OCI-LY3 (cell line): ENCODE results near the gene NAIP.
"Not testable (repeated sequence)": the region's sequence is repeated elsewhere in the genome, so short reads cannot be mapped to it uniquely, and the experiment has no call there.

Source experiments
- H2AFZ ChIP-seq: fragments of 200-600, 300-600 bp; shearing (Covaris generic); 2 replicates; pipeline ENCODE4 v1.6.0; 2014; ENCODE audit warnings: antibody characterized with exemption, low read depth, low read length
- H3K27ac ChIP-seq: fragments of 200-600, 300-600 bp; sonication (generic); 2 replicates; pipeline ENCODE4 v1.5.1; 2014; ENCODE audit warnings: mild to moderate bottlenecking, low read length, moderate library complexity, mixed read lengths
- H3K27me3 ChIP-seq: fragments of 200-600, 300-600 bp; sonication (generic); 2 replicates; pipeline ENCODE4 v1.6.1; 2014; ENCODE audit warnings: low read depth, low read length, mixed read lengths
- H3K36me3 ChIP-seq: fragments of 200-600, 300-600 bp; sonication (generic); replicated peaks from 2 replicates; pipeline ENCODE3; 2014; ENCODE audit warnings: low read depth, low read length, mixed read lengths
- H3K4me1 ChIP-seq: fragments of 300-600, 200-600 bp; sonication (generic); 2 replicates; pipeline ENCODE4 v1.6.1; 2014; ENCODE audit warnings: low read length, mixed read lengths
- H3K4me2 ChIP-seq: fragments of 200-600, 300-600 bp; sonication (generic); 2 replicates; pipeline ENCODE4 v1.6.1; 2014; ENCODE audit warnings: low read length, mixed read lengths
- H3K4me3 ChIP-seq: fragments of 300-600, 200-600 bp; sonication (generic); 2 replicates; pipeline ENCODE4 v1.5.1; 2014; ENCODE audit warnings: antibody characterized with exemption, mild to moderate bottlenecking, low read length, moderate library complexity
- H3K79me2 ChIP-seq: fragments of 300-600, 200-600 bp; shearing (Covaris generic); 2 replicates; pipeline ENCODE4 v1.6.1; 2014; ENCODE audit warnings: mild to moderate bottlenecking, low read length, mixed read lengths
- H3K9ac ChIP-seq: fragments of 300-600, 200-600 bp; shearing (Covaris generic); 2 replicates; pipeline ENCODE4 v1.6.0; 2014; ENCODE audit warnings: mild to moderate bottlenecking, low read length, moderate library complexity
- H3K9me3 ChIP-seq: fragments of 200-600, 300-600 bp; shearing (Covaris generic); 2 replicates; pipeline ENCODE4 v1.6.1; 2014; ENCODE audit warnings: low read length, mixed read lengths; ENCODE audit not compliant: insufficient read depth
- H4K20me1 ChIP-seq: fragments of 200-600, 300-600 bp; sonication (generic); 2 replicates; pipeline ENCODE4 v1.6.1; 2016; ENCODE audit warnings: low read length, mixed read lengths; ENCODE audit not compliant: insufficient read depth
- EZH2phosphoT487 ChIP-seq: fragments of 200-600 bp; shearing (Covaris generic); IDR thresholded peaks from 2 replicates; pipeline ENCODE4 v1.6.1; 2018; ENCODE audit warnings: antibody characterized with exemption, mixed run types, low read depth
- TF ChIP-seq, protein P1 (sequence below): fragments of 200-600, 300-600 bp; sonication (generic); IDR thresholded peaks from 2 replicates; pipeline ENCODE4 v1.5.1; 2014; ENCODE audit warnings: antibody characterized with exemption, low read length, low read depth

NAIP gene

DNA sequence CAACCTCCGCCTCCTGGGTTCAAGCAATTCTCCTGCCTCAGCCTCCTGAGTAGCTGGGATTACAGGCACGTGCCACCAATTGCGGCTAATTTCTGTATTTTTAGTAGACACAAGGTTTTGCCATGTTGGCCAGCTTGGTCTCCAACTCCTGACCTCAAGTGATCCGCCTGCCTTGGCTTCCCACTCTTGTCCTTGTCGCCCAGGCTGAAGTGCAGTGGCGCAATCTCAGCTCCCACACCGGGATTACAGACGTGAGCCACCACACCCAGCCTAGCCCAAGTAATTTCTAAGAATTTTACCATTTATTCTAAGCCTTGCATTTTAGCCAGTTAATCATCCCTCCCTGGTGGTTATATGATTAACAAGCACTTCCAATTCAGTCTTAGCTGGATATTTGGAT lies 11.0 kb downstream of the NAIP start:
- H3K4me1 ChIP-seq: no peaks in the 10 kb centered on the region
- H3K27ac ChIP-seq: no peak overlapping the region
- no peak overlapping the region for H3K9ac ChIP-seq
- no peaks in the 10 kb centered on the region for H3K27me3 ChIP-seq
- no peaks in the 10 kb centered on the region for H3K36me3 ChIP-seq
- no peak overlapping the region for H2AFZ ChIP-seq
- H3K9me3 ChIP-seq: no peaks in the 10 kb centered on the region
- no peaks in the 10 kb centered on the region for H3K79me2 ChIP-seq
- no peaks in the 10 kb centered on the region for H4K20me1 ChIP-seq
- TF ChIP-seq, protein P1, sequence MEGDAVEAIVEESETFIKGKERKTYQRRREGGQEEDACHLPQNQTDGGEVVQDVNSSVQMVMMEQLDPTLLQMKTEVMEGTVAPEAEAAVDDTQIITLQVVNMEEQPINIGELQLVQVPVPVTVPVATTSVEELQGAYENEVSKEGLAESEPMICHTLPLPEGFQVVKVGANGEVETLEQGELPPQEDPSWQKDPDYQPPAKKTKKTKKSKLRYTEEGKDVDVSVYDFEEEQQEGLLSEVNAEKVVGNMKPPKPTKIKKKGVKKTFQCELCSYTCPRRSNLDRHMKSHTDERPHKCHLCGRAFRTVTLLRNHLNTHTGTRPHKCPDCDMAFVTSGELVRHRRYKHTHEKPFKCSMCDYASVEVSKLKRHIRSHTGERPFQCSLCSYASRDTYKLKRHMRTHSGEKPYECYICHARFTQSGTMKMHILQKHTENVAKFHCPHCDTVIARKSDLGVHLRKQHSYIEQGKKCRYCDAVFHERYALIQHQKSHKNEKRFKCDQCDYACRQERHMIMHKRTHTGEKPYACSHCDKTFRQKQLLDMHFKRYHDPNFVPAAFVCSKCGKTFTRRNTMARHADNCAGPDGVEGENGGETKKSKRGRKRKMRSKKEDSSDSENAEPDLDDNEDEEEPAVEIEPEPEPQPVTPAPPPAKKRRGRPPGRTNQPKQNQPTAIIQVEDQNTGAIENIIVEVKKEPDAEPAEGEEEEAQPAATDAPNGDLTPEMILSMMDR: no peak
- no peak for TF ChIP-seq EZH2phosphoT487
- H3K4me2 ChIP-seq: no peak overlapping the region
- no peak overlapping the region for H3K4me3 ChIP-seq

DNA sequence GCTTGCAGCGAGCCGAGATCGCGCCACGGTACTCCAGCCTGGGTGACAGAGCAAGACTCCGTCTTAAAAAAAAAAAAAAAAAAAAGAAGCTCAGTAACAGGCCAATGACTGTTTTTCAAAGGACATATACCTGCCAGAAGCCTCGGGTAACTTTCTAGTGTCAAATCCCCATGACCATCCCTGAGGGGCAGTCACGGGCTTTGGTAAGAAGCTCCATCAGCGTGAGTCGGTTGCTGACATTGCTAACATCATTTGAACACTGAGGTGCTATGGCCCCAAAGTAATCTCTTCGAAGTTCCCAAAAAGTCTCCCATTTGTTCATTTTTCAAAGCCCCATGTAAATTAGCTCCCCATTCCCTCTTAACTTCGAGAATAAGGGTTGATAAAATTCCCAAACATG lies 11.6 kb downstream of the NAIP start:
- Histone ChIP-seq H3K9ac (no peak overlapping the region), H3K79me2 (no peaks in the 10 kb centered on the region), H3K27ac (no peak overlapping the region), H3K4me1 (no peaks in the 10 kb centered on the region), H3K36me3 (no peaks in the 10 kb centered on the region), H3K9me3 (no peaks in the 10 kb centered on the region), H4K20me1 (no peaks in the 10 kb centered on the region), H3K27me3 (no peaks in the 10 kb centered on the region), H3K4me3 (no peak overlapping the region), H2AFZ (no peak overlapping the region), H3K4me2 (no peak overlapping the region)
- TF ChIP-seq, protein P1: no peak
- TF ChIP-seq EZH2phosphoT487: no peak

DNA sequence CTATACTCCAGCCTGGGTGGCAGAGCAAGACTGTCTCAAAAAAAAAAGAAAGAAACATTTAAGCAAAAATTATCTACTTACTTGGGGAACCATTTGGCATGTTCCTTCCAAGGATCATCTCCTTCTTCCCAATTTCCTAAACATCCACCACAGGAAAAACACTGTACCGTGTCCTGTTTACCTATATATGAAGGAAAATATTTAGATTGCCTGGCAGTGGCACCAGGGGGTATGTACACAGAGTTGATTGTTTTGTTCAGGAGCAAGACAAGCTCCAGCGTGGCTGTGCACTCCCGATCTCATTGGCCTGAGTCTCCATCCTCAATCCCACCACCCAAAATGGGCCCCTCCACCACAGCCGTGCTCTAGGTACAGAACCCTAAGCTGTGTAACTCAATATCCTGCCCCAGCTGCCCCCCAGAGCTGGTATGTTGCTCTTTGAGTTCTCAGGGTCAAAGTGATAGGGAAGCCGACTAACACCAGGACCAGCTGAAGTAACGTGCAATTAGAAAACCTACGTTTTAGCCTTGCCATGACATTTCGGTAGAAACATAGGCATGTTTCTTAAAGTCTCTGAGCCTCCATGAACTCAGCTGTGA lies 13.8 kb downstream of the NAIP start:
- Histone ChIP-seq H3K9me3 (no peaks in the 10 kb centered on the region), H3K9ac (no peak overlapping the region), H4K20me1 (no peaks in the 10 kb centered on the region), H3K27me3 (no peaks in the 10 kb centered on the region), H3K4me1 (no peaks in the 10 kb centered on the region), H3K4me3 (no peak overlapping the region), H3K36me3 (no peaks in the 10 kb centered on the region), H3K27ac (no peak overlapping the region), H3K4me2 (no peak overlapping the region), H2AFZ (no peak overlapping the region), H3K79me2 (no peaks in the 10 kb centered on the region)
- TF ChIP-seq, protein P1: no peak
- TF ChIP-seq EZH2phosphoT487: no peak

DNA sequence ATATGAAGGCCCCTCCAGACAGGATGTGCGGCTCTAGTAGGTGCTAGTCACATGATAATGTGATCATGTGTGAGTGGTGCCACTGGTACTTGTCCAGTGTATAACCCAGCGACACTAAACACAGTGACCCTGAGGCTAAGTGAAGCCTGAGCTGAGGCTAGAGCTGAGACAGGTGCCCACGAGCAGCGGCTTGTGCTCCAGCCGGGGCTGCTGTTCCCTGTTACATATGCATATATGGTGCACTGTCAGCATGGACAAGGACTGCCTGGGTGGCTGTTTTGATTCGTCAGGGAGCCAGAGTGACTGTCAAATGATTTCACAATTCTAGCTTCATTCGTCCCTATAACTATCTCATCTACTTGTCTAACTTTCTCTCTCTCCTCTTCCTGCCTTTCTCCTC lies 18.2 kb downstream of the NAIP start:
- H2AFZ ChIP-seq, H3K4me1 ChIP-seq, H3K79me2 ChIP-seq: not testable (repeated sequence)

DNA sequence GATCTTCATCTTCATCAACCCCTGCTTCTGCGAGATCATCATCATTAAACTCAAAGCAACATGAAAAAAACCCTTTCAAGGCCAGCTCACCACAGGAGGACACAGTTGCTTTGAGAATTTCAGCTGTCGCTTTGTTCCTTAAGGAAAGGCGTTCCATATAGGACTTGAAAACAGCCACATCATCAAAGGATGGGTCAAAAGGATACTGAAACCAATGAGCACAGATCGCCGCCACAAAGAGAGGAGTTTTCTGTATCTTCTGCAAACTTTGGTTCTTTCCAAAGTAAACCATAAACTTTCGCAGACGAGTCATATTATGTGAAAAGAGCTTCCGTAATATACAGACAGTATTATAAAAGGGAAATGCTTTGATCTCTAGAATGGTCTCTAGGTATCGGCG lies 40.3 kb downstream of the NAIP start:
- H3K27ac ChIP-seq, H3K4me3 ChIP-seq, H3K9ac ChIP-seq, H3K4me1 ChIP-seq, H3K9me3 ChIP-seq, H3K36me3 ChIP-seq, H3K4me2 ChIP-seq, H3K27me3 ChIP-seq, H3K79me2 ChIP-seq, H2AFZ ChIP-seq, H4K20me1 ChIP-seq: not testable (repeated sequence)

More for the DNA sequence above, 18.2 kb downstream of the NAIP start:
- H3K9me3 ChIP-seq, H3K4me2 ChIP-seq, H3K27ac ChIP-seq, H3K9ac ChIP-seq, H3K36me3 ChIP-seq, H3K27me3 ChIP-seq, H3K4me3 ChIP-seq, H4K20me1 ChIP-seq: not testable (repeated sequence)

DNA sequence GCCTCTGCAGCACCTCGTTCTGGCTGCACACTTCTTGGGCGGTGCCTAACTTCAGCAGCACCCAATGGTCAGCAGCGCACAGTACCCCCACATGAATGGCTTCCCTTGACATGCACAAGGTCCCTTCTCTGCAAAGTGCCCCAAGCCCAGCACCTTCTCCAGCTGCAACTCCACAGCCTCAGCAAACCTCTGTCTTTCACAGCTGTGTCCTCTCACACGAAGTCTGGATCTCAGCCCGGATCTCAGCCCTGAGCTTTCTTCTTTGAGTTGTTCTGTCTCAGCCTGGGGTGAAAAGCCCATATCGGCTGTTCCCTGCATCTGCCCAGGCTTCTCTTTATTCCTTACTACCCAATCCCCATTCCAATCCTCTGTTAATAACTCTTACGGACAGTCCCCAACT lies 57.9 kb downstream of the NAIP start:
- H3K9ac ChIP-seq, H3K36me3 ChIP-seq, H4K20me1 ChIP-seq, H3K9me3 ChIP-seq, H3K79me2 ChIP-seq, H3K4me2 ChIP-seq, H3K27me3 ChIP-seq, H3K4me3 ChIP-seq, H3K27ac ChIP-seq, H2AFZ ChIP-seq, H3K4me1 ChIP-seq: not testable (repeated sequence)

DNA sequence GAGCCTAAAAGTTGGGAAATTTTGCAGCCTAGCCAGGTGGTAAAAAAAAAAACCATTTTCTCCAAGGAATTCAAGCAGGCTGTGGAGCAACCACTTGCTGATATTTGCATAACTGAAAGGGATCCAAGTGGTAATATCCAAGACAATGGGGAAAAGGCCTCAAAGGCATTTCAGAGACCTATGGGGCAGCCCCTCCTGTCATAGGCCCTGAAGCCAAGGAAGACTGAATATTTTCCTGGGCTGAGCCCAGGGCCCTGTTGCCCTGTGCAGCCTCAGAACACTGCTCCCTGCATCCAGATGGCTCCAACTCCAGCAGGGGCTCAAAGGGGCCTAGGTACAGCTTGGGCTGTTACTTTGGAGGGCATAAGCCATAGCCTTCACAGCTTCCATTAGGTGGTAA lies 60.6 kb downstream of the NAIP start:
- H3K27ac ChIP-seq, H4K20me1 ChIP-seq, H3K4me1 ChIP-seq, H3K9me3 ChIP-seq, H3K36me3 ChIP-seq, H2AFZ ChIP-seq, H3K4me3 ChIP-seq, H3K79me2 ChIP-seq, H3K4me2 ChIP-seq, H3K9ac ChIP-seq, H3K27me3 ChIP-seq: not testable (repeated sequence)
